K562 (cell line): ENCODE measurements around the gene CTNNA3. TPM values are rescaled to one million over a fixed set of nuclear protein-coding genes. Genes with fewer than 3 reads are reported as not detected.

Experiments used
- ATAC-seq: fragments of 200-7000 bp; cut with Tn5 transposase; 3 replicates; pipeline ENCODE4 v1.9.1; 2020; ENCODE audit warnings: moderate library complexity
- BruUV-seq: library from RNA; stranded (reverse); fragments of 400-500 nt; replicated peaks from 2 replicates; lab custom pipeline; 2021; lab: Mats Ljungman, UMichigan
- CTCF ChIA-PET: fragments of 300-600 bp; formaldehyde crosslinking; extraction: SDS; loops from one replicate; lab custom pipeline; 2021; ENCODE audit warnings: low intra/inter-chr PET ratio; lab: Yijun Ruan, JAX
- POLR2A ChIA-PET: fragments of 300-600, 350-650 bp; sonication (Branson Sonifier 250); formaldehyde crosslinking; extraction: SDS; loops from one replicate; lab custom pipeline; 2021; ENCODE audit warnings: antibody characterized with exemption, inconsistent platforms; lab: Yijun Ruan, JAX
- DNase-seq, 4 experiments: peaks; one replicate each; pipeline versions ENCODE4 v3.0.0 to v3.0.0-alpha.2; 2011 to 2018; ENCODE audit warnings: low spot score in 3 of 4, mixed read lengths in 3 of 4; ENCODE audit errors: extremely low read depth in 1 of 4
- FAIRE-seq: peaks from 2 replicates; lab custom pipeline; 2011; peaks lifted over from hg19 to GRCh38; lab: Jason Lieb, UNC
- H2AFZ ChIP-seq: 2 replicates; pipeline ENCODE4 v1.6.0; 2011; ENCODE audit warnings: low read depth, low read length, control low read depth, inconsistent platforms
- H3K27ac ChIP-seq: fragments of 200-600 bp; 3 replicates; pipeline ENCODE4 v1.8.0; 2011; ENCODE audit warnings: low read depth, mild to moderate bottlenecking, control low read depth, inconsistent platforms, low read length, moderate library complexity, mixed read lengths; ENCODE audit errors: extremely low read depth
- H3K27me3 ChIP-seq, 2 experiments: fragments of 300-600 bp in 1 of 2; 2 replicates in 1 of 2; 3 replicates in 1 of 2; pipeline versions ENCODE4 v1.6.0 to v1.8.0; 2011; ENCODE audit warnings: inconsistent platforms in 2 of 2, low read length in 2 of 2, mild to moderate bottlenecking in 1 of 2, mixed read lengths in 1 of 2, moderate library complexity in 1 of 2; ENCODE audit not compliant: control insufficient read depth in 2 of 2, insufficient read depth in 2 of 2
- H3K36me3 ChIP-seq: fragments of 300-600 bp; 3 replicates; pipeline ENCODE4 v1.8.0; 2011; ENCODE audit warnings: mild to moderate bottlenecking, low read length, inconsistent platforms; ENCODE audit not compliant: control insufficient read depth, insufficient read depth
- H3K4me1 ChIP-seq, 2 experiments: fragments of 200-600 bp in 1 of 2; replicated peaks in 1 of 2; 2 replicates in 1 of 2; 3 replicates in 1 of 2; pipeline versions ENCODE4 v1.5.1 to v1.8.0; 2011; ENCODE audit warnings: inconsistent platforms in 2 of 2, low read length in 2 of 2, mild to moderate bottlenecking in 1 of 2, mixed read lengths in 1 of 2, moderate library complexity in 1 of 2; ENCODE audit not compliant: control insufficient read depth in 2 of 2, insufficient read depth in 2 of 2
- H3K4me2 ChIP-seq: 2 replicates; pipeline ENCODE4 v1.6.1; 2011; ENCODE audit warnings: low read length, control low read depth, inconsistent platforms, mixed read lengths; ENCODE audit not compliant: insufficient read depth
- H3K4me3 ChIP-seq: fragments of 200-600 bp; sonication (generic), shearing (Covaris generic); 2 replicates; pipeline ENCODE4 v1.5.1; 2016; ENCODE audit warnings: control low read depth, inconsistent platforms
- H3K79me2 ChIP-seq: fragments of 200-600 bp; 3 replicates; pipeline ENCODE4 v1.8.0; 2011; ENCODE audit warnings: low read length, inconsistent platforms; ENCODE audit not compliant: control insufficient read depth, insufficient read depth
- H3K9ac ChIP-seq, 2 experiments: 2 replicates each; pipeline versions ENCODE4 v1.6.0 to v1.6.1; 2011; ENCODE audit warnings: low read depth in 2 of 2, low read length in 2 of 2, control low read depth in 1 of 2, inconsistent platforms in 1 of 2, mild to moderate bottlenecking in 1 of 2, mixed read lengths in 1 of 2; ENCODE audit not compliant: insufficient read depth in 1 of 2
- H3K9me1 ChIP-seq: one replicate; pipeline ENCODE4 v1.6.0; 2011; ENCODE audit warnings: inconsistent platforms, mild to moderate bottlenecking, low read length, moderate library complexity; ENCODE audit not compliant: control insufficient read depth, insufficient read depth
- H3K9me3 ChIP-seq: replicated peaks from 2 replicates; pipeline ENCODE4 v1.5.1; 2011; ENCODE audit warnings: low read depth, low read length, inconsistent platforms; ENCODE audit not compliant: control insufficient read depth, insufficient read depth
- H4K20me1 ChIP-seq: replicated peaks from 2 replicates; pipeline ENCODE4 v1.6.1; 2011; ENCODE audit warnings: low read length, inconsistent platforms, mixed read lengths; ENCODE audit not compliant: control insufficient read depth, insufficient read depth
- KDM1A ChIP-seq, 2 experiments: fragments of 450-650 bp; IDR thresholded peaks; 2 replicates each; pipeline ENCODE4 v1.6.1; 2016; ENCODE audit warnings: mild to moderate bottlenecking in 2 of 2
- RAD51 ChIP-seq: fragments of 450-650 bp; IDR thresholded peaks from 2 replicates; pipeline ENCODE4 v1.7.1; 2016; ENCODE audit warnings: low read depth, mild to moderate bottlenecking, borderline replicate concordance
- SAFB ChIP-seq: fragments of 200-400 bp; formaldehyde crosslinking; IDR thresholded peaks from 2 replicates; pipeline ENCODE4 v1.6.1; 2017; ENCODE audit warnings: low read depth, low read length, borderline replicate concordance
- SAFB2 ChIP-seq: fragments of 200-400 bp; formaldehyde crosslinking; IDR thresholded peaks from 2 replicates; pipeline ENCODE4 v1.6.1; 2018; ENCODE audit warnings: borderline replicate concordance, low read length, low read depth, moderate library complexity; ENCODE audit not compliant: severe bottlenecking
- SP1 ChIP-seq: sonication (generic); formaldehyde crosslinking; IDR thresholded peaks from 2 replicates; pipeline ENCODE4 v1.8.1; 2022; ENCODE audit warnings: mild to moderate bottlenecking, missing genetic modification reagents
- SRF ChIP-seq, 2 experiments: fragments of 250-450, 450-650 bp in 1 of 2; sonication (Bioruptor Pico) in 1 of 2; sonication (generic) in 1 of 2; formaldehyde crosslinking; IDR thresholded peaks; 2 replicates each; pipeline versions ENCODE4 v1.5.0 to v1.5.1; 2020 to 2022; ENCODE audit warnings: mild to moderate bottlenecking in 1 of 2, missing genetic modification reagents in 1 of 2
- TAF1 ChIP-seq: IDR thresholded peaks from 2 replicates; pipeline ENCODE4 v1.6.1; 2011; ENCODE audit warnings: mild to moderate bottlenecking, low read length, moderate library complexity; ENCODE audit not compliant: insufficient read depth, control insufficient read depth, severe bottlenecking; ENCODE audit errors: extremely low read depth
- TCFL5 ChIP-seq: fragments of 250-450 bp; sonication (Bioruptor Pico); conservative IDR thresholded peaks from 2 replicates; pipeline ENCODE4 v1.6.1; 2021; ENCODE audit warnings: mild to moderate bottlenecking, moderate library complexity, matching md5 sums
- ZNF140 ChIP-seq: fragments of 250-450 bp; sonication (Bioruptor Pico); IDR thresholded peaks from 2 replicates; pipeline ENCODE4 v1.8.0; 2021; ENCODE audit warnings: moderate library complexity, mild to moderate bottlenecking, inconsistent platforms
- ZNF274 ChIP-seq: IDR thresholded peaks from 2 replicates; pipeline ENCODE4 v1.6.1; 2011; ENCODE audit warnings: low read depth, mild to moderate bottlenecking, low read length, moderate library complexity, borderline replicate concordance
- ZNF584 ChIP-seq: fragments of 200-800 bp; sonication (Bioruptor generic); IDR thresholded peaks from 2 replicates; pipeline ENCODE4 v1.6.1; 2016; ENCODE audit warnings: low read depth, mild to moderate bottlenecking, missing genetic modification characterization, missing compliant biosample characterization
- WGBS: fragments of 100-300 bp; shearing (Covaris generic); methylation state at CpG from one replicate; pipeline ENCODE4 v1.1.6; 2016; ENCODE audit warnings: low coverage, mixed read lengths; ENCODE audit not compliant: insufficient coverage; ENCODE audit errors: missing lambda C conversion rate; 5-methylcytosine and 5-hydroxymethylcytosine counted together
- in situ Hi-C: fragments of 300-500 bp; cut with MboI; formaldehyde crosslinking; loops from 4 replicates; pipeline ENCODE4 v1.15.0; 2018; ENCODE audit warnings: inconsistent platforms, mixed read lengths
- intact Hi-C: fragments of 100-400 bp; cut with micrococcal nuclease; formaldehyde crosslinking; loops from 2 replicates; pipeline ENCODE4 v1.14.2; 2022
- polyA plus RNA-seq, 8 experiments: library from polyadenylated mRNA; depleted of rRNA in 4 of 8; stranded (reverse) in 5 of 8; unstranded in 3 of 8; fragments of >200 nt; fragmentation: Nextera tagmentation in 2 of 8; fragmentation: Illumina TruSeq in 1 of 8; extraction: Ambion mirVana in 2 of 8; extraction: Trizol in 1 of 8; gene quantifications; 2 replicates each; pipeline versions ENCODE4 v1.2.1 to v1.2.3, GENCODE V29; 2011 to 2014; ENCODE audit warnings: inconsistent platforms in 1 of 8, missing spikeins in 1 of 8
- total RNA-seq, 7 experiments: library from RNA; depleted of rRNA in 6 of 7; stranded (reverse); fragments of >200 nt in 6 of 7; fragmentation: Illumina TruSeq in 2 of 7; extraction: Trizol in 2 of 7; gene quantifications; 2 replicates each; pipeline versions ENCODE4 v1.2.1 to v1.2.3, GENCODE V29; 2011 to 2021; ENCODE audit warnings: low replicate concordance in 1 of 7
- TF ChIP-seq, protein P1 (sequence below): sonication (generic); formaldehyde crosslinking; IDR thresholded peaks from 2 replicates; pipeline ENCODE4 v1.8.1; 2023; ENCODE audit warnings: missing genetic modification reagents, mild to moderate bottlenecking, borderline replicate concordance
- TF ChIP-seq, protein P2 (sequence below): fragments of 450-650 bp; IDR thresholded peaks from 2 replicates; pipeline ENCODE4 v1.6.1; 2018; ENCODE audit not compliant: partially characterized antibody

Gene CTNNA3
- total and polyA plus RNA-seq, 9 of the 15 experiments (the other 6 are each of a cell fraction or from before 2014, with no cell fraction given), result 0.04 TPM; not detected in 8

GRCh38 chr10:67086327-67087134, 609.5 kb downstream of the CTNNA3 start:
- H3K79me2 ChIP-seq, result no peaks in the 10 kb centered on the region
- no peak overlapping the region for H2AFZ ChIP-seq
- in situ Hi-C loops (no loop called here), intact Hi-C loops (no loop called here)
- ChIA-PET CTCF (no interaction called here), POLR2A (no interaction called here)
- BruUV-seq, result no TSS peak
- no peak overlapping the region for H3K9ac ChIP-seq
- no peak overlapping the region for H3K27ac ChIP-seq
- DNase-seq (no peak), ATAC-seq (no peak), FAIRE-seq (no peak)
- WGBS, result 0% methylated on average over 2 of the region's 2 CpGs
- H3K4me2 ChIP-seq, result no peak overlapping the region
- no peaks in the 10 kb centered on the region for H3K4me1 ChIP-seq
- H3K36me3 ChIP-seq, result no peaks in the 10 kb centered on the region
- no peaks in the 10 kb centered on the region for H4K20me1 ChIP-seq
- H3K4me3 ChIP-seq, result no peak overlapping the region
- H3K9me3 ChIP-seq, result no peaks in the 10 kb centered on the region
- H3K9me1 ChIP-seq, result no peaks in the 10 kb centered on the region
- no peaks in the 10 kb centered on the region for H3K27me3 ChIP-seq
- TF ChIP-seq, protein P1, sequence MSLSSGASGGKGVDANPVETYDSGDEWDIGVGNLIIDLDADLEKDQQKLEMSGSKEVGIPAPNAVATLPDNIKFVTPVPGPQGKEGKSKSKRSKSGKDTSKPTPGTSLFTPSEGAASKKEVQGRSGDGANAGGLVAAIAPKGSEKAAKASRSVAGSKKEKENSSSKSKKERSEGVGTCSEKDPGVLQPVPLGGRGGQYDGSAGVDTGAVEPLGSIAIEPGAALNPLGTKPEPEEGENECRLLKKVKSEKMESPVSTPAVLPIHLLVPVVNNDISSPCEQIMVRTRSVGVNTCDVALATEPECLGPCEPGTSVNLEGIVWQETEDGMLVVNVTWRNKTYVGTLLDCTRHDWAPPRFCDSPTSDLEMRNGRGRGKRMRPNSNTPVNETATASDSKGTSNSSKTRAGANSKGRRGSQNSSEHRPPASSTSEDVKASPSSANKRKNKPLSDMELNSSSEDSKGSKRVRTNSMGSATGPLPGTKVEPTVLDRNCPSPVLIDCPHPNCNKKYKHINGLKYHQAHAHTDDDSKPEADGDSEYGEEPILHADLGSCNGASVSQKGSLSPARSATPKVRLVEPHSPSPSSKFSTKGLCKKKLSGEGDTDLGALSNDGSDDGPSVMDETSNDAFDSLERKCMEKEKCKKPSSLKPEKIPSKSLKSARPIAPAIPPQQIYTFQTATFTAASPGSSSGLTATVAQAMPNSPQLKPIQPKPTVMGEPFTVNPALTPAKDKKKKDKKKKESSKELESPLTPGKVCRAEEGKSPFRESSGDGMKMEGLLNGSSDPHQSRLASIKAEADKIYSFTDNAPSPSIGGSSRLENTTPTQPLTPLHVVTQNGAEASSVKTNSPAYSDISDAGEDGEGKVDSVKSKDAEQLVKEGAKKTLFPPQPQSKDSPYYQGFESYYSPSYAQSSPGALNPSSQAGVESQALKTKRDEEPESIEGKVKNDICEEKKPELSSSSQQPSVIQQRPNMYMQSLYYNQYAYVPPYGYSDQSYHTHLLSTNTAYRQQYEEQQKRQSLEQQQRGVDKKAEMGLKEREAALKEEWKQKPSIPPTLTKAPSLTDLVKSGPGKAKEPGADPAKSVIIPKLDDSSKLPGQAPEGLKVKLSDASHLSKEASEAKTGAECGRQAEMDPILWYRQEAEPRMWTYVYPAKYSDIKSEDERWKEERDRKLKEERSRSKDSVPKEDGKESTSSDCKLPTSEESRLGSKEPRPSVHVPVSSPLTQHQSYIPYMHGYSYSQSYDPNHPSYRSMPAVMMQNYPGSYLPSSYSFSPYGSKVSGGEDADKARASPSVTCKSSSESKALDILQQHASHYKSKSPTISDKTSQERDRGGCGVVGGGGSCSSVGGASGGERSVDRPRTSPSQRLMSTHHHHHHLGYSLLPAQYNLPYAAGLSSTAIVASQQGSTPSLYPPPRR, result no peak
- TF ChIP-seq SP1 (CRISPR knock-in tag) (no peak), SRF (CRISPR knock-in tag; IDR thresholded peaks at IDR 0.05) (no peak), SAFB (no peak), ZNF584 (CRISPR knock-in tag) (no peak), SAFB2 (no peak), ZNF274 (no peak), TCFL5 (no peak), KDM1A (IDR thresholded peaks at IDR 0.05) (no peak), TAF1 (no peak), ZNF140 (no peak), RAD51 (no peak)
- TF ChIP-seq, protein P2, sequence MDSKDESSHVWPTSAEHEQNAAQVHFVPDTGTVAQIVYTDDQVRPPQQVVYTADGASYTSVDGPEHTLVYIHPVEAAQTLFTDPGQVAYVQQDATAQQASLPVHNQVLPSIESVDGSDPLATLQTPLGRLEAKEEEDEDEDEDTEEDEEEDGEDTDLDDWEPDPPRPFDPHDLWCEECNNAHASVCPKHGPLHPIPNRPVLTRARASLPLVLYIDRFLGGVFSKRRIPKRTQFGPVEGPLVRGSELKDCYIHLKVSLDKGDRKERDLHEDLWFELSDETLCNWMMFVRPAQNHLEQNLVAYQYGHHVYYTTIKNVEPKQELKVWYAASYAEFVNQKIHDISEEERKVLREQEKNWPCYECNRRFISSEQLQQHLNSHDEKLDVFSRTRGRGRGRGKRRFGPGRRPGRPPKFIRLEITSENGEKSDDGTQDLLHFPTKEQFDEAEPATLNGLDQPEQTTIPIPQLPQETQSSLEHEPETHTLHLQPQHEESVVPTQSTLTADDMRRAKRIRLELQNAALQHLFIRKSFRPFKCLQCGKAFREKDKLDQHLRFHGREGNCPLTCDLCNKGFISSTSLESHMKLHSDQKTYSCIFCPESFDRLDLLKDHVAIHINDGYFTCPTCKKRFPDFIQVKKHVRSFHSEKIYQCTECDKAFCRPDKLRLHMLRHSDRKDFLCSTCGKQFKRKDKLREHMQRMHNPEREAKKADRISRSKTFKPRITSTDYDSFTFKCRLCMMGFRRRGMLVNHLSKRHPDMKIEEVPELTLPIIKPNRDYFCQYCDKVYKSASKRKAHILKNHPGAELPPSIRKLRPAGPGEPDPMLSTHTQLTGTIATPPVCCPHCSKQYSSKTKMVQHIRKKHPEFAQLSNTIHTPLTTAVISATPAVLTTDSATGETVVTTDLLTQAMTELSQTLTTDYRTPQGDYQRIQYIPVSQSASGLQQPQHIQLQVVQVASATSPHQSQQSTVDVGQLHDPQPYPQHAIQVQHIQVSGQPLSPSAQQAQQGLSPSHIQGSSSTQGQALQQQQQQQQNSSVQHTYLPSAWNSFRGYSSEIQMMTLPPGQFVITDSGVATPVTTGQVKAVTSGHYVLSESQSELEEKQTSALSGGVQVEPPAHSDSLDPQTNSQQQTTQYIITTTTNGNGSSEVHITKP, result no peak
